GM18909 (cell line): ENCODE measurements around the gene C1D.
"Not testable (repeated sequence)": the region's sequence is repeated elsewhere in the genome, so short reads cannot be mapped to it uniquely, and the experiment has no call there.

Source experiments
- ATAC-seq: cut with Tn5 transposase; IDR thresholded peaks from one replicate; pipeline ENCODE4 v1.9.1; 2021; ENCODE audit warnings: mild to moderate bottlenecking; ENCODE audit not compliant: unreplicated experiment, poor library complexity

The C1D gene

DNA sequence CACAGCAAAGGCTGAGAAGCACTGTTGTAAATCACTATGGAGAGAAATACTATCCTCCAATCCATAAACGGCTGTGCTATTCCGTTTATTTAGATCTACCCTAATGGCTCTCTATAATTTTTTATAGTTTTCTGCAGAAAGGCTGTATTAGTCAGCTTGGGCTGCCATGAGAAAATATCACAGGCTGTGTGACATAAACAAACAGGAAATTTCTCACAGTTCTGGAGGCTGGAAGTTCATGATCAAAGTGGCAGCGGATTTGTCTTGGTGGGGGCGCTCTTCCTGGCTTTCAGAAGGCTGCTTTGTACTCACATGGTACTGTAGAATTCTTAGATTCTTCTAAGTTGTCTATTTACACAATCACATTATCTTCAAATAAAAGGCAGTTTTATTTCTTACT is 44.1 kb downstream of the C1D start:
- no peak for ATAC-seq

DNA sequence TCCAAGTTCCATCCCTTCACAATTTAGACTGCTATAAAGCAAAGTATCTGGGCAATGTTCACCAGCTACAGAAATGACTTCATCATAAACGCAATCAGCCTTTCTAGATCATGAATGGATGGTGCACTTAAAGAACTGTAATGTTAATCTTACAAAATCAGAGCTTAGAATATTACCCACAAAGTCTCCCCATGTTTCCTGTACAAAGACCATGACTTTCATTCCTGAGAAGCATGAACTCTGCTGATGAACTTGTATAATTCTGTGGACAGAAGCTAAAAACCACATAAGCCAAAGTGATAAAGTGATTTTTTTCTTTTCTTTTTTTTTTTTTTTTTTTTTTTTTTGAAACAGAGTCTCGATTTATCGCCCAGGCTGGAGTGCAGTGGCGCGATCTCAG is 53.3 kb downstream of the C1D start:
- no peak for ATAC-seq

DNA sequence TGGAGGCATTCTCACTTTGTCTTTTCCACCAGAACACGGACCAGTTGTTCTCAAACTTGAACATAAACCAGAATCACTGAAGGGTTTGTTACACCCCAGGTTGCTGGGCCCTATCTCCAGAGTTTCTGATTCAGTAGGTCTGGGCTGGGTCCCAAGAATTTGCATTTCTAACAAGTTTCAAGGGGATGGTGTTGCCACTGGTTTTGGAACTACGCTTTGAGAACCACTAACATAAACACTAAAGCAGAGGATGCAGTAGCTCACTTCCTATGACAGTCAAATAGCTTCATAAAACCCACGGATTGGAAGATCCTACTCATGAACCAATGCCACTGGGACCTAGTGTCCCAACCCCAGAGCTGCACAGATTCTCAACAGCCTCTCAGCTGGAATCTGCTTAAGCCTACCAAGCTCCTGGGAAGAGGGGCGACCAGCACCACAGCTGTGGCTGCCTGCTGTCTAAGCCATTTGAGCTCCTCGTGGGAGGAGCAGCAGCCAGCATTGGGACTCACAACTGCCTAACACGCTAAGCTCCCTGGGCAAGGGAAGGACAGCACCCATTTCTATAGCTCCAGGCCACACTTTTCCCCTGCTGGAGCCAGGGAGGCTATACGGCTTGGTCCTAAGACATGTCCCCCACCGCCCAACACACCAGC is 62.5 kb downstream of the C1D start:
- ATAC-seq: no peak

DNA sequence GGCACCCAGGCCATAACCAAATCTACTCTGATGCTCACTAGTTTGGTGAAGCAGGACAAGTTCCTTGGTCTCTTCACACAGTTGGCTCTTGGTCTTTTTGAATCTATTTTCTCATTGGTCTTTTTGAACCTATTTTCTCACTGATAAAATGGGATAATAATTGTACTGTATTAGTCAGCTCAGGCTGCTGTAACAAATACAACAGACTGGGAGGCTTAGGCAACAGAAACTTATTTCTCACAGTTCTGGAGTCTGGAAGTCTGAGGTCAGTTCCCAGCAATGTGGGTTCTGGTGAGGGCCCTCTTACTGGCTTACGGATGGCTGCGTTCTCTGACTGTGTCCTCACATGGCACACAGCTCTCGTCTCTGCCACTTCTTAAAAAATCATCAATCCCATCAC is 63.5 kb downstream of the C1D start:
- no peak for ATAC-seq

DNA sequence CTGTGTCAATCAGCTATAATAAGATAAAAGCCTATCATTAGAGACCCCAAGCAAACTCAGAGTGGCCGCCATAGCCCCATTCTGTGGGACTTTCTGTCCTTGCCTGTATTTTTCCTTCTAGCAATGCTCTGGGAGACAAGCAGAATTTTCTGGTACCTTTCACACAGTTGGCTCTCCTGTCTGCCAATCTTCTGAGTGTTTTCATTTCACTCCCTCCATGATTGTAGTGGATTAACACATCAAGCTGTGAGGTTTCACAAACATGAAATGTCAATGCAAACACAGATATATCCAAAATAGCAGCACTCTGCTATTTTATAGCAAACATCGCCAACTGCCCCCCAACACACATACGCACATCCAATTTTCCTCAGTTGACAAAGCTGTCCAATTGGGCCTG is 64.9 kb downstream of the C1D start:
- ATAC-seq: no peak

DNA sequence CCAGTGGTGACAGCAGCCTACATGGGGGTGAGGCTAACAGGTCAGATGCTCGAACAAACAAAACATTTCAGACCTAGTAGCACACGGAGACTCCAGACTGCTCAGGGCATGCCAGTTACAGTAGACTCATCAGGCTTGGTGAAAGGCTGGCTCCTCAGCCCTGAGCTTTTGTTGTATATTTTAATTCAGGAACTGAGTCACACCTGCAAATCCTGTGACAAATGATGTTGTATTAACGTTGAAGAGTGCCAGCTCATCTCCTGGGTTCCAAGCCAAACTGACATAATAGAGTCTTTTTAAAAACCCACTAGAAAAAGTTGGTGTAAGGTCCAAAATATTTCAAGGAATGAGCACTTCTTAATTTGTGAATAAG is 65.3 kb downstream of the C1D start:
- no peak for ATAC-seq

DNA sequence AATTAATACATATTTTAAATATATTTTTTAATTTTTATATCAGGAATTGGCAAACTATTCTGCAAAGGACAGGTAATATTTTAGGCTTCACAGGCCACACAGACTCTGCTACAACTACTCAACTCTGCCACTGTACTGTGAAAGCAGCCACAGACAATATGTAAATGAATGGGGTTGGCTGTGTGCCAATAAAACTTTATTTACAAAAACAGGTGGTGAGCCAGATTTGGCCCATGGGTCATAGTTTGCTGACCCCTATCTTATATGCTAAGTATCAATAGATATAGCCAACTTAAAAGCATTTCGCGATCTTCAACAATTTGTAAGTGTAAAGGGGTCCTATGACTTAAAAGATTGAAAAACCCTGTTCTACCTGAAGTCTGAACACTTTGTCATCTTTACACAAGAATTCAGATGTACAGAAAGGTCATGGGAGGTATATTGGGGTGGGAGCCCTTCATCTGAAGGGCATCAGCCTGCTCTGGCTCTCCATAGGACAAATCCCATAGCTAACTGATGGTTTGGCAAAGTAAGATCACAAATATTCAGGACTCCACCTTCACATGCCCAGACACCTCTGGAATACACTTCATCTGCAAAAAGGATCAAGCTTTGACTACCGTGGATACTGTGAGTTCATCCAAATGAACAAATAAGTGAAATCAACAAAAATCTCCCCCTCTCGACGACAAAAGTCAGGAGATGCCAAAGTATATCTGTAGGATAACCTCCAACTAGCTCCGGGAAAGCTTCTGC is 65.9 kb downstream of the C1D start:
- ATAC-seq: no peak

DNA sequence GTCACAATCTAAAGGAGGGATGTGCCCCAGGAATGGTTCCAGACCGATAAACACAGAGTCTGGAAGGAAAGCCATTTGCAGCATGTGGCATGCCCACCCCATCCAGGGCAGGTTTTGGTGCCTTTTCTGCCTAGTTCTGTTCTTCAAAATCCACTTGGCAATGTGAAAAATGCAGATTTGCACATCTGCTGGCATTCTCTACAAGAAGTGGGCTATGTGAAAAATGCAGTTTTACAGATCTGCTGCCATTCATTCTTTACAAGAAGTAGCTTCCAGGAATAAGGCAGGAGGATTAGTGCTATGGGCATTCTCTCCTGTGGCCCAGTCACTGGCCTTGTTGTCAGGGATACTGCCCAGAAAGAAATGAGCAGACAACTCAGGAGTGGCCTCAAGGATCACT is 68.1 kb downstream of the C1D start:
- no peak for ATAC-seq

DNA sequence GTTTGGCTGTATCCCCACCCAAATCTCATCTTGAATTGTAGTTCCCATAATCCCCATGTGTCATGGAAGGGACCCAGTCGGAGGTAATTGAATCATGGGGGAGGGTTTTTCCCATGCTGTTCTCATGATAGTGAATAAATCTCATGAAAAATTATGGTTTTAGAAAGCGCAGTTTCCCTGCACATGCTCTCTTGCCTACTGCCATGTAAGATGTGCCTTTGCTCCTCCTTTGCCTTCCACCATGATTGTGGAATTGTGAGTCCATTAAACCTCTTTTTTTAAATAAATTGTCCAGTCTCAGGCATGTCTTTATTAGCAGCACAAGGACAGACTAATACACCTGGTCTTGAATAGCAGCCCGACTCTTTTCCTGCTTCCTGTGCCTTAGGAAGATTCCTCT is 68.7 kb downstream of the C1D start:
- ATAC-seq: not testable (repeated sequence)

DNA sequence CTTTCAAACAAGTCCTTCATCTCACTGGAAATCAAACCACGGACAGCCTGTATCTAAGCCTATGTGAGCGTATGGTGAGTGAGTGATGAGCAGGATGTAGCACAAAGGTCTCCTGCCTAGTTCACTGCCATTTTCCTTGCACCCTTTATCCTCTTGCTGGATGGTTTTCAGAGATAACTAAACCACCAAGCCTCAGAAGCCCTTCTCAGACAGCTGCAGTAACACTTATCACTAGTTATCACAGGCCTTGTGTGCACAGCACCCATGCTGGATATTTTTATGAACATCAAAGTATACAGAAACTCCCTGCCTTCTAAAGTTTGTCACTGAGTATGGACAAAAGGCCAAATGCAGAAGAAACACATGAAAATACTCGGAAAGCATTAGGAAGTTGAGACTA is 69.5 kb downstream of the C1D start:
- no peak for ATAC-seq

DNA sequence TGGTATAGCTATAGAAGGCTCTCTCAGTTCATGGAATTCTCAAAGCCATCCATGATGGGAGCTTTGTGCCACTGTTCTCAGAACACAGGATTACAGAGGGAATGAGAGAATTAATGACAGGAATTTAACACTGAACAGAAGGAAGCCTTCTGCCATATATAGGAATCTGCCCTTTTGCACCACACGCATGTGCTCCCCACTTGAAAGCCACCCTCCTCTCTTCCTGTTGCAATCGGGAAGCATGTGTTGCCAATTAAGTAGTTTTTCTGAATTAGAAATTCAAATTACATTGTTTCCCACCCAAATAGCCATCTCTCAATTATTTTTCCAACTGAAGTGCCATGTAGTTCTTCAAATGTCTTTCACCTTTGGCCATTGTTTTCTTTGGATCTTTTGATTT is 71.3 kb downstream of the C1D start:
- ATAC-seq: no peak
